HepG2 (cell line): Measurements from ENCODE around the gene ACAA2. TPM values are rescaled to one million over a fixed set of nuclear protein-coding genes. Genes with fewer than 3 reads are reported as not detected.

ENCODE experiments used
- CBFB ChIP-seq: sonication (generic); formaldehyde crosslinking; IDR thresholded peaks from 2 replicates; pipeline ENCODE4 v1.4.0; 2020; ENCODE audit warnings: missing genetic modification reagents
- CBX5 ChIP-seq: sonication (generic); formaldehyde crosslinking; IDR thresholded peaks from 2 replicates; pipeline ENCODE4 v1.4.0; 2020; ENCODE audit warnings: missing genetic modification reagents, borderline replicate concordance
- CCDC6 ChIP-seq: sonication (generic); formaldehyde crosslinking; IDR thresholded peaks from 2 replicates; pipeline ENCODE4 v1.8.1; 2022; ENCODE audit warnings: mild to moderate bottlenecking, missing genetic modification reagents, moderate library complexity
- CEBPB ChIP-seq: IDR thresholded peaks from 2 replicates; pipeline ENCODE4 v1.6.1; 2011; ENCODE audit warnings: low read depth, low read length, improper control_type of control experiment, borderline replicate concordance
- CHD2 ChIP-seq: IDR thresholded peaks from 2 replicates; pipeline ENCODE4 v1.6.1; 2011; ENCODE audit warnings: low read depth, low read length, improper control_type of control experiment
- DZIP1 ChIP-seq: sonication (generic); formaldehyde crosslinking; IDR thresholded peaks from 2 replicates; pipeline ENCODE4 v1.5.0; 2020; ENCODE audit warnings: mild to moderate bottlenecking, missing genetic modification reagents
- ELF3 ChIP-seq: IDR thresholded peaks from 2 replicates; pipeline ENCODE4 v1.6.1; 2016; ENCODE audit warnings: missing genetic modification reagents, missing compliant biosample characterization
- FOXP1 ChIP-seq, 2 experiments: fragments of 450-650 bp in 1 of 2; IDR thresholded peaks; 2 replicates each; pipeline ENCODE4 v1.6.1; 2017 to 2018; ENCODE audit warnings: antibody characterized with exemption in 1 of 2
- KLF15 ChIP-seq: sonication (generic); formaldehyde crosslinking; IDR thresholded peaks from 2 replicates; pipeline ENCODE4 v1.8.1; 2023; ENCODE audit warnings: borderline replicate concordance, mild to moderate bottlenecking, inconsistent platforms, missing genetic modification reagents, mixed read lengths
- MAX ChIP-seq: IDR thresholded peaks from 2 replicates; pipeline ENCODE4 v1.6.1; 2012; ENCODE audit warnings: inconsistent platforms
- MBD4 ChIP-seq: IDR thresholded peaks from 2 replicates; pipeline ENCODE4 v1.6.1; 2012; ENCODE audit warnings: low read length, inconsistent platforms, borderline replicate concordance
- PHF5A ChIP-seq: IDR thresholded peaks from one replicate; pipeline ENCODE4 v1.6.1; 2018; ENCODE audit warnings: low read depth, missing genetic modification reagents; ENCODE audit not compliant: unreplicated experiment
- SP140L ChIP-seq: sonication (generic); formaldehyde crosslinking; IDR thresholded peaks from 2 replicates; pipeline ENCODE4 v1.4.0; 2020; ENCODE audit warnings: missing genetic modification reagents, borderline replicate concordance
- SRSF4 ChIP-seq: fragments of 200-400 bp; formaldehyde crosslinking; IDR thresholded peaks from one replicate; pipeline ENCODE4 v1.6.1; 2018; ENCODE audit warnings: mild to moderate bottlenecking, low read depth, low read length, moderate library complexity; ENCODE audit not compliant: poor library complexity, severe bottlenecking
- ZBTB37 ChIP-seq: sonication (generic); formaldehyde crosslinking; IDR thresholded peaks from 2 replicates; pipeline ENCODE4 v1.4.0; 2020; ENCODE audit warnings: mild to moderate bottlenecking, missing genetic modification reagents
- ZFP1 ChIP-seq: IDR thresholded peaks from 2 replicates; pipeline ENCODE4 v1.6.1; 2016
- ZNF367 ChIP-seq: sonication (generic); formaldehyde crosslinking; IDR thresholded peaks from 2 replicates; pipeline ENCODE4 v1.4.0; 2020; ENCODE audit warnings: missing genetic modification reagents, borderline replicate concordance
- ZNF446 ChIP-seq: sonication (generic); formaldehyde crosslinking; IDR thresholded peaks from 2 replicates; pipeline ENCODE4 v1.5.0; 2020; ENCODE audit warnings: mild to moderate bottlenecking, missing genetic modification reagents
- ZNF557 ChIP-seq: sonication (generic); formaldehyde crosslinking; IDR thresholded peaks from 2 replicates; pipeline ENCODE4 v1.4.0; 2020; ENCODE audit warnings: missing genetic modification reagents
- ZNF737 ChIP-seq: sonication (generic); formaldehyde crosslinking; IDR thresholded peaks from 2 replicates; pipeline ENCODE4 v1.5.0; 2020; ENCODE audit warnings: missing genetic modification reagents, mild to moderate bottlenecking, borderline replicate concordance
- polyA plus RNA-seq, 8 experiments: library from polyadenylated mRNA; depleted of rRNA in 3 of 8; stranded (reverse) in 7 of 8; unstranded in 1 of 8; fragments of >200 nt; fragmentation: Illumina TruSeq in 4 of 8; extraction: Trizol in 4 of 8; gene quantifications; 2 replicates each; pipeline versions ENCODE4 v1.2.1 to v1.2.3, GENCODE V29; 2011 to 2016; ENCODE audit warnings: low read depth in 4 of 8, missing spikeins in 1 of 8, mixed read lengths in 1 of 8; ENCODE audit not compliant: insufficient read depth in 1 of 8
- total RNA-seq, 5 experiments: library from RNA; depleted of rRNA; stranded (reverse); fragments of >200 nt; fragmentation: Illumina TruSeq; extraction: Trizol; gene quantifications; 2 replicates each; pipeline ENCODE4 v1.2.3, GENCODE V29; 2016; ENCODE audit warnings: low read depth in 1 of 5
- TF ChIP-seq, protein P1 (sequence below): sonication (generic); formaldehyde crosslinking; IDR thresholded peaks from 2 replicates; pipeline ENCODE4 v1.5.0; 2020; ENCODE audit warnings: mild to moderate bottlenecking, missing genetic modification reagents, moderate library complexity
- TF ChIP-seq, protein P2 (sequence below): sonication (generic); formaldehyde crosslinking; IDR thresholded peaks from 2 replicates; pipeline ENCODE4 v1.5.0; 2020; ENCODE audit warnings: missing genetic modification reagents, mild to moderate bottlenecking, borderline replicate concordance

The ACAA2 gene
- total and polyA plus RNA-seq, 2 of the 13 experiments (the other 11 are each of a cell fraction or from before 2014, with no cell fraction given): 51.6 to 182 TPM

DNA sequence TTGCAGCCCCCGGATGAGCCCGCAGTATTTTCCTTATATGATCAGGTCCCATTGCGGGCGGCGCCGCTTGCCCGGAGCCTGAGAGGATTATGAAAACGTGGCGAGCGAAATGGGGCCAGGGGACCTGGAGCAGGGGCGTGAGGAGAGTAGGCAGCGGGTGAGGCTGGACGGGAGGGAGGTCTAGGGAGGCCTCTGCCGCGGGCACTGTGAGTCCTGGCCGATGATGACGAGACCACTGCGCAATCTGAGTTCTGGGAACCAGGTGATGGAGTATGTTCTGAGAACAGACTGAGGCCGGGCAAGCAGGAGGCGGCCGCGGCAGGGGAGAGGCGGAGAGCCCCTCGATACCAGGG lies 790 bp upstream of the ACAA2 start (continued):
- no peak for TF ChIP-seq PHF5A (CRISPR knock-in tag)
- no peak for TF ChIP-seq ZBTB37 (CRISPR knock-in tag)
- no peak for TF ChIP-seq ZNF737 (CRISPR knock-in tag)
- TF ChIP-seq ZNF446 (CRISPR knock-in tag): 0 out of 2 replicates have a peak, but pooled peaks have one; percentile 60
- TF ChIP-seq, protein P1, sequence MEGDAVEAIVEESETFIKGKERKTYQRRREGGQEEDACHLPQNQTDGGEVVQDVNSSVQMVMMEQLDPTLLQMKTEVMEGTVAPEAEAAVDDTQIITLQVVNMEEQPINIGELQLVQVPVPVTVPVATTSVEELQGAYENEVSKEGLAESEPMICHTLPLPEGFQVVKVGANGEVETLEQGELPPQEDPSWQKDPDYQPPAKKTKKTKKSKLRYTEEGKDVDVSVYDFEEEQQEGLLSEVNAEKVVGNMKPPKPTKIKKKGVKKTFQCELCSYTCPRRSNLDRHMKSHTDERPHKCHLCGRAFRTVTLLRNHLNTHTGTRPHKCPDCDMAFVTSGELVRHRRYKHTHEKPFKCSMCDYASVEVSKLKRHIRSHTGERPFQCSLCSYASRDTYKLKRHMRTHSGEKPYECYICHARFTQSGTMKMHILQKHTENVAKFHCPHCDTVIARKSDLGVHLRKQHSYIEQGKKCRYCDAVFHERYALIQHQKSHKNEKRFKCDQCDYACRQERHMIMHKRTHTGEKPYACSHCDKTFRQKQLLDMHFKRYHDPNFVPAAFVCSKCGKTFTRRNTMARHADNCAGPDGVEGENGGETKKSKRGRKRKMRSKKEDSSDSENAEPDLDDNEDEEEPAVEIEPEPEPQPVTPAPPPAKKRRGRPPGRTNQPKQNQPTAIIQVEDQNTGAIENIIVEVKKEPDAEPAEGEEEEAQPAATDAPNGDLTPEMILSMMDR: no peak
- no peak for TF ChIP-seq MAX
- no peak for TF ChIP-seq KLF15 (CRISPR knock-in tag)
- no peak for TF ChIP-seq MBD4
- no peak for TF ChIP-seq ELF3 (CRISPR knock-in tag)
- no peak for TF ChIP-seq DZIP1 (CRISPR knock-in tag)
- TF ChIP-seq, protein P2, sequence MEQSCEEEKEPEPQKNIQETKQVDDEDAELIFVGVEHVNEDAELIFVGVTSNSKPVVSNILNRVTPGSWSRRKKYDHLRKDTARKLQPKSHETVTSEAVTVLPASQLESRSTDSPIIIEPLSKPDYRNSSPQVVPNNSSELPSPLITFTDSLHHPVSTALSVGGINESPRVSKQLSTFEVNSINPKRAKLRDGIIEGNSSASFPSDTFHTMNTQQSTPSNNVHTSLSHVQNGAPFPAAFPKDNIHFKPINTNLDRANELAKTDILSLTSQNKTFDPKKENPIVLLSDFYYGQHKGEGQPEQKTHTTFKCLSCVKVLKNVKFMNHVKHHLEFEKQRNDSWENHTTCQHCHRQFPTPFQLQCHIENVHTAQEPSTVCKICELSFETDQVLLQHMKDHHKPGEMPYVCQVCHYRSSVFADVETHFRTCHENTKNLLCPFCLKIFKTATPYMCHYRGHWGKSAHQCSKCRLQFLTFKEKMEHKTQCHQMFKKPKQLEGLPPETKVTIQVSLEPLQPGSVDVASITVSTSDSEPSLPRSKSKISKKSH (CRISPR knock-in tag): peak; percentile 36; the same call in 1 of the 2 replicates
- TF ChIP-seq ZFP1: no peak
- TF ChIP-seq FOXP1 (IDR thresholded peaks at IDR 0.05): no peak
- TF ChIP-seq FOXP1 (CRISPR knock-in tag; IDR thresholded peaks at IDR 0.05): no peak
- no peak for TF ChIP-seq CEBPB
- no peak for TF ChIP-seq SP140L (CRISPR knock-in tag)
- TF ChIP-seq ZNF367 (CRISPR knock-in tag): no peak
- no peak for TF ChIP-seq ZNF557 (CRISPR knock-in tag)
- TF ChIP-seq CCDC6 (CRISPR knock-in tag): no peak
- no peak; the same call in 1 of the 2 replicates for TF ChIP-seq CBFB (CRISPR knock-in tag)
- no peak for TF ChIP-seq SRSF4
- 0 out of 2 replicates have a peak, but pooled peaks have one; percentile 26 for TF ChIP-seq CBX5 (CRISPR knock-in tag)
- TF ChIP-seq CHD2: no peak
